Panc1 (cell line): ENCODE data around the gene DAB2IP.

Source experiments
- CTCF ChIP-seq: fragments of 450-650 bp; IDR thresholded peaks from 2 replicates; pipeline ENCODE4 v1.5.1; 2017; ENCODE audit warnings: mild to moderate bottlenecking
- POLR2AphosphoS5 ChIP-seq: IDR thresholded peaks from 2 replicates; pipeline ENCODE4 v1.6.1; 2012; ENCODE audit warnings: mild to moderate bottlenecking, low read depth, low read length, moderate library complexity
- SIN3A ChIP-seq: IDR thresholded peaks from 2 replicates; pipeline ENCODE4 v1.6.1; 2012; ENCODE audit warnings: low read depth, mild to moderate bottlenecking, low read length, moderate library complexity, borderline replicate concordance; ENCODE audit not compliant: insufficient read depth

GRCh38 chr9:121694001-121694400 lies 42.6 kb downstream of the DAB2IP start:
- TF ChIP-seq CTCF, result no peak
- TF ChIP-seq SIN3A, result no peak
- TF ChIP-seq POLR2AphosphoS5, result no peak
